ENCODE results near the gene WDR74. TPM values are rescaled to one million over a fixed set of nuclear protein-coding genes. Genes with fewer than 3 reads are reported as not detected.
"Not testable (repeated sequence)": the region's sequence is repeated elsewhere in the genome, so short reads cannot be mapped to it uniquely, and the experiment has no call there.

Gene WDR74
- total RNA-seq, 1 donor from 2014 or later = 35.3 TPM

- no peaks in the 10 kb centered on the region for H3K27me3 ChIP-seq (ENCODE audit: low read depth)
- no peak for ATAC-seq
Measured at GRCh38 chr11:62863687-62864335, 24.4 kb upstream of the WDR74 start.

DNA sequence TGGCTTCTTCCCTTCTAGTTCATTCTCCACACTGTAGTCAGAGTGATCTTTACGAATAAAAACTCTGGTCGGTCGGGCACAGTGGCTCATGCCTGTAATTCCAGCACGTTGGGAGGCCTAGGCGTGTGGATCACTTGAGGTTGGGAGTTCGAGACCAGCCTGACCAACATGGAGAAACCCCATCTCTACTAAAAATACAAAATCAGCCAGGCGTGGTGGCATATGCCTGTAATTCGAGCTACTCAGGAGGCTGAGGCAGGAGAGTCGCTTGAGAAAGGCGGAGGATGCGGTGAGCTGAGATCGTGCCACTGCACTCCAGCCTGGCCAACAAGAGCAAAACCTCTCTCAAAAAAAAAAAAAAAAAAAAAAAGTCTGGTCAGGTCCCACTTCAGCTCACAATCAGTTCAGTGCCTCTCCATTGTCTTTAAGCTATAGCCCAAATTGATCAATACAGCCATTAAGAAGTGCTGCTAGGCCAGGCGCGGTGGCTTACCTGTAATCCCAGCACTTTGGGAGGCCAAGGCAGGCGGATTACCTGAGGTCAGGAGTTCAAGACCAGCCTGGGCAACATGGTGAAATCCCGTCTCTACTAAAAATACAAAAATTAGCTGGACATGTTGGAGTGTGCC lies 22.3 kb upstream of the WDR74 start:
- ATAC-seq; H3K27ac ChIP-seq; DNase-seq; H3K4me3 ChIP-seq; intact Hi-C loops (cut with DNase I); H3K27me3 ChIP-seq (ENCODE audit: low read depth); H3K9me3 ChIP-seq; H3K36me3 ChIP-seq: not testable (repeated sequence)
- peaks cover 13% of the 10 kb centered on the region for H3K4me1 ChIP-seq

More at GRCh38 chr11:62863687-62864335, 24.4 kb upstream of the WDR74 start:
- intact Hi-C loops (cut with DNase I) = no loop called here
- Histone ChIP-seq H3K9me3 (no peaks in the 10 kb centered on the region), H3K36me3 (no peaks in the 10 kb centered on the region), H3K4me1 (peaks cover 12% of the 10 kb centered on the region), H3K4me3 (no peak overlapping the region), H3K27ac (no peak overlapping the region)
- TF ChIP-seq, protein P1, sequence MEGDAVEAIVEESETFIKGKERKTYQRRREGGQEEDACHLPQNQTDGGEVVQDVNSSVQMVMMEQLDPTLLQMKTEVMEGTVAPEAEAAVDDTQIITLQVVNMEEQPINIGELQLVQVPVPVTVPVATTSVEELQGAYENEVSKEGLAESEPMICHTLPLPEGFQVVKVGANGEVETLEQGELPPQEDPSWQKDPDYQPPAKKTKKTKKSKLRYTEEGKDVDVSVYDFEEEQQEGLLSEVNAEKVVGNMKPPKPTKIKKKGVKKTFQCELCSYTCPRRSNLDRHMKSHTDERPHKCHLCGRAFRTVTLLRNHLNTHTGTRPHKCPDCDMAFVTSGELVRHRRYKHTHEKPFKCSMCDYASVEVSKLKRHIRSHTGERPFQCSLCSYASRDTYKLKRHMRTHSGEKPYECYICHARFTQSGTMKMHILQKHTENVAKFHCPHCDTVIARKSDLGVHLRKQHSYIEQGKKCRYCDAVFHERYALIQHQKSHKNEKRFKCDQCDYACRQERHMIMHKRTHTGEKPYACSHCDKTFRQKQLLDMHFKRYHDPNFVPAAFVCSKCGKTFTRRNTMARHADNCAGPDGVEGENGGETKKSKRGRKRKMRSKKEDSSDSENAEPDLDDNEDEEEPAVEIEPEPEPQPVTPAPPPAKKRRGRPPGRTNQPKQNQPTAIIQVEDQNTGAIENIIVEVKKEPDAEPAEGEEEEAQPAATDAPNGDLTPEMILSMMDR (IDR thresholded peaks at IDR 0.05) = no peak
- no peak for DNase-seq

DNA sequence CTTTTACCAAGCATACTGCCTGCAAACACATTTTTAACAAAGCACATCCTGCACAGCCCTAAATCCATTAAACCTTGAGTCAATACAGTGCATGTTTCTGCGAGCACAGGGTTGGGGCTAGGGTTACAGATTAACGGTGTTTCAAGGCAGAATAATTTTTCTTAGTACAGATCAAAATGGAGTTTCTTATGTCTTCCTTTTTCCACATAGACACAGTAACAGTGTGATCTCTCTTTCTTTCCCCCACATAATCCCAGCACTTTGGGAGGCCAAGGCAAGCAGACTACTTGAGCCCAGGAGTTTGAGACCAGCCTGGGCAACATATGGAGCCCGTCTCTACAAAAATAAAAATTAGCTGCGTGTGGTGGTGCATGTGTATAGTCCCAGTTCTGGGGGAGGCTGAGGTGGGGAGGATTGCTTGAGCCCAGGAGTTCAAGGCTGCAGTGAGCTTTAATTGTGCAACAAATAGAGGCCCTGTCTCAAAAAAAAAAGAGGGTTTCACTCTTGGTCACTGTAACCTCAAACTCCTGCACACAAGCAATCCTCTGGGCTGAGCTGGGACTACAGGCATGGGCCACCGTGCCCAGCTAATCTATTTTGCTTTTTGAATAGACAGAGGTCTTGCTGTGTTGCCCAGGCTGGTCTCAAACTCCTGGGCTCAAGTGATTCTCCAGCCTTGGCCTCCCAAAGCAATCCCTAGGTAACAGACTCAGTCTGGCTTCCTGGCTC lies 21.6 kb upstream of the WDR74 start:
- H3K9me3 ChIP-seq = no peaks in the 10 kb centered on the region
- ATAC-seq (no peak), DNase-seq (no peak)
- H3K4me1 ChIP-seq = peaks cover 20% of the 10 kb centered on the region
- H3K36me3 ChIP-seq = no peaks in the 10 kb centered on the region
- H3K4me3 ChIP-seq = no peak overlapping the region
- no peak overlapping the region for H3K27ac ChIP-seq
- TF ChIP-seq, protein P1 (IDR thresholded peaks at IDR 0.05) = no peak
- no peaks in the 10 kb centered on the region for H3K27me3 ChIP-seq (ENCODE audit: low read depth)
- intact Hi-C loops (cut with DNase I) = no loop called here

- ATAC-seq; H3K27me3 ChIP-seq (ENCODE audit: low read depth); DNase-seq; H3K36me3 ChIP-seq; H3K4me3 ChIP-seq; intact Hi-C loops (cut with DNase I); H3K9me3 ChIP-seq; H3K27ac ChIP-seq: not testable (repeated sequence)
- H3K4me1 ChIP-seq = peaks cover 27% of the 10 kb centered on the region
Measured at GRCh38 chr11:62859281-62859703, 19.9 kb upstream of the WDR74 start.

DNA sequence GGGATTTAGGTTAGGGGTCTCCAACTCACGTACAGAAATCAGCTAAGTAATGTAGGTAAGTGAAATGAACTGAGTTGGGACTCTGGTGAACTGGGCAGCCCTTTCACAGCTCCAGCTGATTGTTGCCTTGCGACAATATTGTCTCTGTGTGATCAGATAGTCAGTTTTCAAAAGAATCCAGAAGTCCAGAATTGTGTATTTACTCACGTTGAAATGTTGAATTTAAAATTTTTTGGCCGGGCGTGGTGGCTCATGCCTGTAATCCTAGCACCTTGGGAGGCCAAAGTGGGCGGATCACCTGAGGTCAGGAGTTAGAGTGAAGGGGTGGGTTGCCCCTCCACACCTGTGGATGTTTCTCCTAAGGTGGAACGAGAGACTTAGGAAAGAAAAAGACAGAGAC lies 18.8 kb upstream of the WDR74 start:
- DNase-seq (no peak), ATAC-seq (no peak)
- Histone ChIP-seq H3K4me3 (no peak overlapping the region), H3K36me3 (peaks cover 12% of the 10 kb centered on the region), H3K27ac (no peak overlapping the region), H3K9me3 (no peaks in the 10 kb centered on the region), H3K27me3 (ENCODE audit: low read depth) (no peaks in the 10 kb centered on the region), H3K4me1 (peaks cover 34% of the 10 kb centered on the region)
- intact Hi-C loops (cut with DNase I) = no loop called here
- TF ChIP-seq, protein P1 (IDR thresholded peaks at IDR 0.05) = no peak

- H3K27ac ChIP-seq = no peak overlapping the region
- ATAC-seq (no peak), DNase-seq (no peak)
- H3K27me3 ChIP-seq (ENCODE audit: low read depth) = no peaks in the 10 kb centered on the region
- intact Hi-C loops (cut with DNase I) = no loop called here
- H3K4me3 ChIP-seq = no peak overlapping the region
- peaks cover 18% of the 10 kb centered on the region for H3K36me3 ChIP-seq
- H3K9me3 ChIP-seq = no peaks in the 10 kb centered on the region
- peaks cover 34% of the 10 kb centered on the region for H3K4me1 ChIP-seq
- TF ChIP-seq, protein P1 (IDR thresholded peaks at IDR 0.05) = no peak
Measured at GRCh38 chr11:62857541-62857982, 18.2 kb upstream of the WDR74 start.

Measured in lower lobe of right lung (tissue), 2 donors.